ENCODE measurements around the gene PTPRG.

GRCh38 chr3:61831973-61832372 lies 270.6 kb downstream of the PTPRG start:
- TF ChIP-seq POLR2A (IDR thresholded peaks at IDR 0.05; ENCODE audit: low read depth), result no peak
- no peak for TF ChIP-seq CTCF (IDR thresholded peaks at IDR 0.05)
- no peak for TF ChIP-seq POLR2AphosphoS5 (IDR thresholded peaks at IDR 0.05)

Data from esophagus muscularis mucosa (tissue), 3 donors.